AG04450 (cell line): ENCODE measurements around the gene TMEM120A. TPM values are rescaled to one million over a fixed set of nuclear protein-coding genes. Genes with fewer than 3 reads are reported as not detected.

Experiments used
- CTCF ChIA-PET: fragments of 300-600, 350-600 bp; formaldehyde crosslinking; extraction: SDS; loops from one replicate; lab custom pipeline; 2022; ENCODE audit warnings: antibody characterized with exemption, inconsistent platforms; lab: Charles Lee
- POLR2A ChIA-PET: fragments of 350-600 bp; formaldehyde crosslinking; extraction: SDS; loops from one replicate; lab custom pipeline; 2021; ENCODE audit warnings: antibody characterized with exemption, inconsistent platforms; lab: Yijun Ruan, JAX
- DNase-seq: peaks from one replicate; pipeline ENCODE4 v3.0.0-alpha.2; 2011; ENCODE audit warnings: low read depth, low spot score
- H3K27ac ChIP-seq: one replicate; pipeline ENCODE4 v1.5.1; 2012; ENCODE audit warnings: low read depth, low read length, control low read depth
- H3K27me3 ChIP-seq: one replicate; pipeline ENCODE4 v1.6.0; 2012; ENCODE audit warnings: low read length; ENCODE audit not compliant: control insufficient read depth, insufficient read depth
- H3K4me3 ChIP-seq: 2 replicates; pipeline ENCODE4 v1.5.1; 2011; ENCODE audit warnings: mild to moderate bottlenecking, low read depth, low read length, control low read depth
- H3K9me3 ChIP-seq: 2 replicates; pipeline ENCODE4 v1.5.1; 2012; ENCODE audit warnings: low read length; ENCODE audit not compliant: control insufficient read depth, insufficient read depth
- CTCF ChIP-seq: IDR thresholded peaks from 2 replicates; pipeline ENCODE4 v1.5.1; 2011; ENCODE audit warnings: low read depth, low read length, control low read depth, inconsistent platforms
- polyA plus RNA-seq: library from polyadenylated mRNA; depleted of rRNA; stranded (reverse); fragments of >200 nt; gene quantifications from 2 replicates; pipeline ENCODE4 v1.2.3, GENCODE V29; 2011

TMEM120A gene
- polyA plus RNA-seq, 1 experiment, result 46.3 TPM

- ChIA-PET CTCF (interaction anchor here (1.0 kb wide), 1 partner anchor 191 kb away, joined by 3 read pairs; no protein-coding TSS in a partner anchor), POLR2A (no interaction called here)
- Histone ChIP-seq H3K27me3 (no peaks in the 10 kb centered on the region), H3K27ac (no peak overlapping the region), H3K4me3 (no peak overlapping the region), H3K9me3 (no peaks in the 10 kb centered on the region)
- TF ChIP-seq CTCF, result no peak
- peak; percentile 8 for DNase-seq
Observed at GRCh38 chr7:75967487-75967997, 26.9 kb downstream of the TMEM120A start.

GRCh38 chr7:75967055-75967454 lies 27.3 kb downstream of the TMEM120A start:
- CTCF ChIA-PET, result interaction anchor here (1.0 kb wide), 1 partner anchor 191 kb away, joined by 3 read pairs; no protein-coding TSS in a partner anchor
- H3K27ac ChIP-seq, result no peak overlapping the region
- H3K27me3 ChIP-seq, result no peaks in the 10 kb centered on the region
- TF ChIP-seq CTCF, result no peak
- DNase-seq, result no peak
- no peaks in the 10 kb centered on the region for H3K9me3 ChIP-seq
- no peak overlapping the region for H3K4me3 ChIP-seq
- POLR2A ChIA-PET, result no interaction called here

GRCh38 chr7:75966190-75966961 lies 28.0 kb downstream of the TMEM120A start:
- DNase-seq, result no peak
- TF ChIP-seq CTCF, result no peak
- POLR2A ChIA-PET, result no interaction called here
- no peak overlapping the region for H3K4me3 ChIP-seq
- no peaks in the 10 kb centered on the region for H3K27me3 ChIP-seq
- no peaks in the 10 kb centered on the region for H3K9me3 ChIP-seq
- H3K27ac ChIP-seq, result no peak overlapping the region
- CTCF ChIA-PET, result no interaction called here

- no peak overlapping the region for H3K27ac ChIP-seq
- ChIA-PET CTCF (no interaction called here), POLR2A (no interaction called here)
- no peak for TF ChIP-seq CTCF
- H3K4me3 ChIP-seq, result no peak overlapping the region
- no peaks in the 10 kb centered on the region for H3K27me3 ChIP-seq
- no peak for DNase-seq
- H3K9me3 ChIP-seq, result no peaks in the 10 kb centered on the region
Observed at GRCh38 chr7:75965617-75966016, 28.8 kb downstream of the TMEM120A start.

- H3K27ac ChIP-seq, result peak overlapping the region; percentile 57
- ChIA-PET CTCF (interaction anchor here (1.0 kb wide), 1 partner anchor 9 kb away, joined by 3 read pairs; no protein-coding TSS in a partner anchor), POLR2A (interaction anchor here (0.6 to 1.7 kb wide), 2 partner anchors 46 to 49 kb away, joined by 4 read pairs; partner anchors contain the start of gene POR)
- H3K4me3 ChIP-seq, result no peak overlapping the region
- H3K27me3 ChIP-seq, result no peaks in the 10 kb centered on the region
- H3K9me3 ChIP-seq, result no peaks in the 10 kb centered on the region
- TF ChIP-seq CTCF, result no peak
- no peak for DNase-seq
Observed at GRCh38 chr7:75963381-75963995, 30.9 kb downstream of the TMEM120A start.
